Astrocyte (in vitro differentiated cells and primary cell): ENCODE results near the gene GNPDA1.

Experiments used
- CTCF ChIP-seq: IDR thresholded peaks from 2 replicates; pipeline ENCODE4 v1.5.1; 2011; ENCODE audit warnings: low read depth, mild to moderate bottlenecking, inconsistent platforms, low read length, moderate library complexity; ENCODE audit not compliant: insufficient read depth
- EZH2 ChIP-seq: IDR thresholded peaks from 2 replicates; pipeline ENCODE4 v1.6.1; 2012; ENCODE audit warnings: mild to moderate bottlenecking, low read length, inconsistent platforms; ENCODE audit not compliant: insufficient read depth

DNA sequence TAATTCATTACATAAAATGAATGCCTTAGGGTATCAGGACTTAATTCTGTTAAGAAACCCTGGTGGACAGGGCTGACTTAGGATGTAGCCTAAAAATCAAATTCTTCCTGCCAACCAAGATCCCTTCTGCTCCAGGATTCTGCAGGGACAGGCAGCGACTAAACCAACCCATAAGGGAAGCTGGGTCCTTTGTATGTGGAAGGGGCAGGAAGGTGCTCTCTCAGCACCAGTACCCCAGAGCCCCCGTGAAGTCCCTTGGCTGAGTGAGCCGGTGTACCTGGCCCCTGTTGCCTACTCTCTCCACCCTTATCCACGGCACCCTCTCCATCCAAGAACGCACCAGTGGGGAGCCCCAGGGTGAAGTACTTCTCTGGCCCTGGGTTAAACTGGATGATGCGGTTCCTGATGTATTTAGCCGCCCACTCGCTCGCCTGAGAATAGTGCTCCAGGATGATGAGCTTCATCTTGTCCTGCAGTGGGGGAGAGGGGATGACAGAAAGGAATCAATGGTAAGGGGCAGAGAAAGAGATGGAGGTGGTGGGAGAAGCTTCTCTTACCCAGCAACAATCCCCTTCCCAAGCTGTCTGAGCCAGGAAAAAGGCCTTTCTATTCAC is 1.1 kb downstream of the GNPDA1 start:
- TF ChIP-seq CTCF (no peak), EZH2 (no peak)
